ENCODE results near the gene GOLT1A. TPM values are rescaled to one million over a fixed set of nuclear protein-coding genes. Genes with fewer than 3 reads are reported as not detected.

GOLT1A gene
- total RNA-seq, 2 donors from 2014 or later: not detected

- Histone ChIP-seq H3K27me3 (no peaks in the 10 kb centered on the region), H3K4me3 (no peak overlapping the region), H3K36me3 (no peaks in the 10 kb centered on the region), H3K9me3 (no peaks in the 10 kb centered on the region), H3K4me1 (no peaks in the 10 kb centered on the region), H3K27ac (no peak overlapping the region)
- no peak for TF ChIP-seq CTCF (IDR thresholded peaks at IDR 0.05)
- DNase-seq (ENCODE audit: low spot score): no peak
Measured at GRCh38 chr1:204204944-204205343, 8.8 kb downstream of the GOLT1A start.

GRCh38 chr1:204203206-204203767, 10.5 kb downstream of the GOLT1A start:
- Histone ChIP-seq H3K4me1 (peaks cover 0 to 15% of the 10 kb centered on the region in 2 donors), H3K36me3 (no peaks in the 10 kb centered on the region), H3K27ac (no peak overlapping the region), H3K9me3 (no peaks in the 10 kb centered on the region), H3K27me3 (no peaks in the 10 kb centered on the region), H3K4me3 (no peak overlapping the region)
- DNase-seq (ENCODE audit: low spot score): no peak
- no peak for TF ChIP-seq CTCF (IDR thresholded peaks at IDR 0.05)

GRCh38 chr1:204202481-204202880, 11.3 kb downstream of the GOLT1A start:
- H3K27ac ChIP-seq: no peak overlapping the region
- no peak for DNase-seq (ENCODE audit: low spot score)
- peaks cover 0 to 18% of the 10 kb centered on the region in 2 donors for H3K4me1 ChIP-seq
- H3K27me3 ChIP-seq: no peaks in the 10 kb centered on the region
- no peak for TF ChIP-seq CTCF (IDR thresholded peaks at IDR 0.05)
- no peaks in the 10 kb centered on the region for H3K9me3 ChIP-seq
- no peaks in the 10 kb centered on the region for H3K36me3 ChIP-seq
- no peak overlapping the region for H3K4me3 ChIP-seq

GRCh38 chr1:204201348-204202040, 12.3 kb downstream of the GOLT1A start:
- DNase-seq (ENCODE audit: low spot score): no peak
- no peak for TF ChIP-seq CTCF (IDR thresholded peaks at IDR 0.05)
- H3K27me3 ChIP-seq: no peaks in the 10 kb centered on the region

GRCh38 chr1:204199579-204199978, 14.2 kb downstream of the GOLT1A start:
- H3K27me3 ChIP-seq: no peaks in the 10 kb centered on the region
- no peak for TF ChIP-seq CTCF (IDR thresholded peaks at IDR 0.05)
- H3K27ac ChIP-seq: peak overlapping the region in 1 of 2 donors; percentile 69
- H3K9me3 ChIP-seq: no peaks in the 10 kb centered on the region
- H3K4me1 ChIP-seq: peaks cover 0 to 18% of the 10 kb centered on the region in 2 donors
- no peak overlapping the region for H3K4me3 ChIP-seq
- H3K36me3 ChIP-seq: no peaks in the 10 kb centered on the region
- no peak for DNase-seq (ENCODE audit: low spot score)

More at GRCh38 chr1:204201348-204202040, 12.3 kb downstream of the GOLT1A start:
- Histone ChIP-seq H3K36me3 (no peaks in the 10 kb centered on the region), H3K9me3 (no peaks in the 10 kb centered on the region), H3K4me1 (peaks cover 0 to 18% of the 10 kb centered on the region in 2 donors), H3K27ac (no peak overlapping the region), H3K4me3 (no peak overlapping the region)
